Measurements from ENCODE around the gene NDUFV1. TPM values are rescaled to one million over a fixed set of nuclear protein-coding genes. Genes with fewer than 3 reads are reported as not detected.
"Not testable (repeated sequence)": the region's sequence is repeated elsewhere in the genome, so short reads cannot be mapped to it uniquely, and the experiment has no call there.

The NDUFV1 gene
- total and polyA plus RNA-seq, 4 donors = 83.6 to 172 (median 163) TPM

DNA sequence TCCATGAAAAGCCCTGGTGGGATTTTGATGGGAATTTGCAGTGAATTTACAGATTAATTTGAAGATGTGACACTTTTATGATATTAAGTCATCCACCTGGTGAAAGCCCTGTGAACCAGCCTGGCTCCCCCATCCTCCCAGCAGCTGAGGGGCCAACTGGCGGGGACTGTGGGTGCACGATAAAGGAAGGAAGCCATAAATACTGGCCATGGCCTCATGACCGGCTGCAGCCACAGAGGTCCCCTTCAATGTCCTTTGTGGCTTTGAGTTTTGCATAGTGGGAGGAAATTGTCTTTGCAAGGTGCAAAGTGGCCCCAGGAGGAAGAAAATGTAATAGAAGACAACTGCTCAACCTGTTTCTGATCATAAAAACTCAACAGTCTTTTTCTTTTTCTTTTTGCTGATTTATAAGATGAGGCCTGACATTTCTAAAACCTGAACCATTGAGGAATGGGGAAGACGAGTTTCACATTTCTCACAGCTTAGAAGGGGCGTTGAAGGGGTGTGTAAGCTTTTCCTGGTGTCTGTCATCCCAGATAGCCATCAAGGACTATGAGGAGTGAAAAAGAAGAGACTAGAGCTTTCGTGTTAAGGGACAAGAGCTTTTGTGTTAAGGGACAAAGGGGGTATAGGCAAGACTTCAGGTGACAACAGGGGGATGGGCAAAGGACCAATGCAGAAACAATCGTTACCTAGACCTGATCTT lies 6.3 kb upstream of the NDUFV1 start:
- WGBS = 71% methylated on average over 7 of the region's 7 CpGs
- Histone ChIP-seq H3K27ac (ENCODE audit: low read depth in 1 of 2, low read length in 2 of 2) (no peak overlapping the region), H3K36me3 (ENCODE audit: control insufficient read depth in 4 of 4, insufficient read depth in 3 of 4, low read depth in 1 of 4, low read length in 3 of 4) (no peaks in the 10 kb centered on the region), H3K9ac (ENCODE audit: low read depth in 1 of 2, low read length in 2 of 2) (no peak overlapping the region), H3K4me3 (ENCODE audit: low read depth in 1 of 3, low read length in 3 of 3) (no peak overlapping the region), H3K27me3 (ENCODE audit: control insufficient read depth in 4 of 4, insufficient read depth in 4 of 4, low read length in 3 of 4) (no peaks in the 10 kb centered on the region), H3K4me1 (ENCODE audit: control insufficient read depth in 4 of 4, insufficient read depth in 4 of 4, low read length in 3 of 4) (no peaks in the 10 kb centered on the region), H3K9me3 (ENCODE audit: control insufficient read depth in 4 of 4, low read length in 3 of 4) (no peaks in the 10 kb centered on the region)
- TF ChIP-seq YY1 (IDR thresholded peaks at IDR 0.05) (no peak), FOXA2 (IDR thresholded peaks at IDR 0.05) (no peak)
- DNase-seq (ENCODE audit: low spot score) = no peak

- no peaks in the 10 kb centered on the region for H3K9me3 ChIP-seq (ENCODE audit: control insufficient read depth in 4 of 4, low read length in 3 of 4)
- H3K4me1 ChIP-seq (ENCODE audit: control insufficient read depth in 4 of 4, insufficient read depth in 4 of 4, low read length in 3 of 4) = peaks cover 1 to 3% (median 1%) of the 10 kb centered on the region in 4 donors
- TF ChIP-seq FOXA1 (IDR thresholded peaks at IDR 0.05) (no peak), SP1 (IDR thresholded peaks at IDR 0.05) (no peak), HNF4A (conservative IDR thresholded peaks at IDR 0.05) (no peak), EGR1 (IDR thresholded peaks at IDR 0.05; ENCODE audit: low read depth in 2 of 2) (no peak), TAF1 (conservative IDR thresholded peaks at IDR 0.05) (no peak), MAX (IDR thresholded peaks at IDR 0.05) (no peak), NR2F2 (IDR thresholded peaks at IDR 0.05) (no peak), GABPA (IDR thresholded peaks at IDR 0.05 in 1 of 2, conservative IDR thresholded peaks at IDR 0.05 in 1 of 2) (no peak), RXRA (IDR thresholded peaks at IDR 0.05) (no peak), RAD21 (IDR thresholded peaks at IDR 0.05) (no peak), JUND (IDR thresholded peaks at IDR 0.05) (no peak)
- TF ChIP-seq, protein P1, sequence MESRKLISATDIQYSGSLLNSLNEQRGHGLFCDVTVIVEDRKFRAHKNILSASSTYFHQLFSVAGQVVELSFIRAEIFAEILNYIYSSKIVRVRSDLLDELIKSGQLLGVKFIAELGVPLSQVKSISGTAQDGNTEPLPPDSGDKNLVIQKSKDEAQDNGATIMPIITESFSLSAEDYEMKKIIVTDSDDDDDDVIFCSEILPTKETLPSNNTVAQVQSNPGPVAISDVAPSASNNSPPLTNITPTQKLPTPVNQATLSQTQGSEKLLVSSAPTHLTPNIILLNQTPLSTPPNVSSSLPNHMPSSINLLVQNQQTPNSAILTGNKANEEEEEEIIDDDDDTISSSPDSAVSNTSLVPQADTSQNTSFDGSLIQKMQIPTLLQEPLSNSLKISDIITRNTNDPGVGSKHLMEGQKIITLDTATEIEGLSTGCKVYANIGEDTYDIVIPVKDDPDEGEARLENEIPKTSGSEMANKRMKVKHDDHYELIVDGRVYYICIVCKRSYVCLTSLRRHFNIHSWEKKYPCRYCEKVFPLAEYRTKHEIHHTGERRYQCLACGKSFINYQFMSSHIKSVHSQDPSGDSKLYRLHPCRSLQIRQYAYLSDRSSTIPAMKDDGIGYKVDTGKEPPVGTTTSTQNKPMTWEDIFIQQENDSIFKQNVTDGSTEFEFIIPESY (IDR thresholded peaks at IDR 0.05) = no peak
- TF ChIP-seq, protein P2, sequence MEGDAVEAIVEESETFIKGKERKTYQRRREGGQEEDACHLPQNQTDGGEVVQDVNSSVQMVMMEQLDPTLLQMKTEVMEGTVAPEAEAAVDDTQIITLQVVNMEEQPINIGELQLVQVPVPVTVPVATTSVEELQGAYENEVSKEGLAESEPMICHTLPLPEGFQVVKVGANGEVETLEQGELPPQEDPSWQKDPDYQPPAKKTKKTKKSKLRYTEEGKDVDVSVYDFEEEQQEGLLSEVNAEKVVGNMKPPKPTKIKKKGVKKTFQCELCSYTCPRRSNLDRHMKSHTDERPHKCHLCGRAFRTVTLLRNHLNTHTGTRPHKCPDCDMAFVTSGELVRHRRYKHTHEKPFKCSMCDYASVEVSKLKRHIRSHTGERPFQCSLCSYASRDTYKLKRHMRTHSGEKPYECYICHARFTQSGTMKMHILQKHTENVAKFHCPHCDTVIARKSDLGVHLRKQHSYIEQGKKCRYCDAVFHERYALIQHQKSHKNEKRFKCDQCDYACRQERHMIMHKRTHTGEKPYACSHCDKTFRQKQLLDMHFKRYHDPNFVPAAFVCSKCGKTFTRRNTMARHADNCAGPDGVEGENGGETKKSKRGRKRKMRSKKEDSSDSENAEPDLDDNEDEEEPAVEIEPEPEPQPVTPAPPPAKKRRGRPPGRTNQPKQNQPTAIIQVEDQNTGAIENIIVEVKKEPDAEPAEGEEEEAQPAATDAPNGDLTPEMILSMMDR (IDR thresholded peaks at IDR 0.05; ENCODE audit: low read depth, low read length, missing input control) = no peak
- TF ChIP-seq, protein P3, sequence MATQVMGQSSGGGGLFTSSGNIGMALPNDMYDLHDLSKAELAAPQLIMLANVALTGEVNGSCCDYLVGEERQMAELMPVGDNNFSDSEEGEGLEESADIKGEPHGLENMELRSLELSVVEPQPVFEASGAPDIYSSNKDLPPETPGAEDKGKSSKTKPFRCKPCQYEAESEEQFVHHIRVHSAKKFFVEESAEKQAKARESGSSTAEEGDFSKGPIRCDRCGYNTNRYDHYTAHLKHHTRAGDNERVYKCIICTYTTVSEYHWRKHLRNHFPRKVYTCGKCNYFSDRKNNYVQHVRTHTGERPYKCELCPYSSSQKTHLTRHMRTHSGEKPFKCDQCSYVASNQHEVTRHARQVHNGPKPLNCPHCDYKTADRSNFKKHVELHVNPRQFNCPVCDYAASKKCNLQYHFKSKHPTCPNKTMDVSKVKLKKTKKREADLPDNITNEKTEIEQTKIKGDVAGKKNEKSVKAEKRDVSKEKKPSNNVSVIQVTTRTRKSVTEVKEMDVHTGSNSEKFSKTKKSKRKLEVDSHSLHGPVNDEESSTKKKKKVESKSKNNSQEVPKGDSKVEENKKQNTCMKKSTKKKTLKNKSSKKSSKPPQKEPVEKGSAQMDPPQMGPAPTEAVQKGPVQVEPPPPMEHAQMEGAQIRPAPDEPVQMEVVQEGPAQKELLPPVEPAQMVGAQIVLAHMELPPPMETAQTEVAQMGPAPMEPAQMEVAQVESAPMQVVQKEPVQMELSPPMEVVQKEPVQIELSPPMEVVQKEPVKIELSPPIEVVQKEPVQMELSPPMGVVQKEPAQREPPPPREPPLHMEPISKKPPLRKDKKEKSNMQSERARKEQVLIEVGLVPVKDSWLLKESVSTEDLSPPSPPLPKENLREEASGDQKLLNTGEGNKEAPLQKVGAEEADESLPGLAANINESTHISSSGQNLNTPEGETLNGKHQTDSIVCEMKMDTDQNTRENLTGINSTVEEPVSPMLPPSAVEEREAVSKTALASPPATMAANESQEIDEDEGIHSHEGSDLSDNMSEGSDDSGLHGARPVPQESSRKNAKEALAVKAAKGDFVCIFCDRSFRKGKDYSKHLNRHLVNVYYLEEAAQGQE (IDR thresholded peaks at IDR 0.05) = no peak
- 97% methylated on average over 7 of the region's 7 CpGs for WGBS
- H3K9ac ChIP-seq (ENCODE audit: low read depth in 1 of 2, low read length in 2 of 2) = no peak overlapping the region
- no peak overlapping the region for H3K27ac ChIP-seq (ENCODE audit: low read depth in 1 of 2, low read length in 2 of 2)
- no peaks in the 10 kb centered on the region for H3K27me3 ChIP-seq (ENCODE audit: control insufficient read depth in 4 of 4, insufficient read depth in 4 of 4, low read length in 3 of 4)
- no peak for DNase-seq (ENCODE audit: low spot score)
- H3K36me3 ChIP-seq (ENCODE audit: control insufficient read depth in 4 of 4, insufficient read depth in 3 of 4, low read depth in 1 of 4, low read length in 3 of 4) = no peaks in the 10 kb centered on the region
- H3K4me3 ChIP-seq (ENCODE audit: low read depth in 1 of 3, low read length in 3 of 3) = no peak overlapping the region
These were observed 5.6 kb upstream of the NDUFV1 start for GRCh38 chr11:67601098-67601497.

- WGBS = 86% methylated on average over 2 of the region's 4 CpGs
- not testable (repeated sequence) for H3K9ac ChIP-seq (ENCODE audit: low read depth in 1 of 2, low read length in 2 of 2); DNase-seq (ENCODE audit: low spot score); H3K9me3 ChIP-seq (ENCODE audit: control insufficient read depth in 4 of 4, low read length in 3 of 4); H3K27me3 ChIP-seq (ENCODE audit: control insufficient read depth in 4 of 4, insufficient read depth in 4 of 4, low read length in 3 of 4); H3K36me3 ChIP-seq (ENCODE audit: control insufficient read depth in 4 of 4, insufficient read depth in 3 of 4, low read depth in 1 of 4, low read length in 3 of 4); H3K27ac ChIP-seq (ENCODE audit: low read depth in 1 of 2, low read length in 2 of 2); H3K4me3 ChIP-seq (ENCODE audit: low read depth in 1 of 3, low read length in 3 of 3)
- peaks cover 10 to 24% (median 17%) of the 10 kb centered on the region in 4 donors for H3K4me1 ChIP-seq (ENCODE audit: control insufficient read depth in 4 of 4, insufficient read depth in 4 of 4, low read length in 3 of 4)
These were observed 2.6 kb upstream of the NDUFV1 start for GRCh38 chr11:67604119-67604518.

Data from liver (tissue), 9 donors.